CD4-positive, alpha-beta T cell treated with Interleukin-4 for 4 hours (primary cell): ENCODE measurements around the gene PLB1.
"Not testable (repeated sequence)": the region's sequence is repeated elsewhere in the genome, so short reads cannot be mapped to it uniquely, and the experiment has no call there.

Experiments
- DNase-seq: peaks from one replicate; pipeline ENCODE4 v3.0.0-alpha.2; 2020

PLB1 gene

GRCh38 chr2:28538134-28538533 is 42.3 kb downstream of the PLB1 start:
- DNase-seq = no peak

- DNase-seq = no peak
Observed at GRCh38 chr2:28538652-28539051, 42.8 kb downstream of the PLB1 start.

- DNase-seq = no peak
Observed at GRCh38 chr2:28539118-28539541, 43.3 kb downstream of the PLB1 start.

GRCh38 chr2:28543316-28544035 is 47.6 kb downstream of the PLB1 start:
- DNase-seq = no peak

- no peak for DNase-seq
Observed at GRCh38 chr2:28544036-28544346, 48.1 kb downstream of the PLB1 start.

GRCh38 chr2:28544405-28544921 is 48.6 kb downstream of the PLB1 start:
- DNase-seq = peak; percentile 4

GRCh38 chr2:28544922-28545589 is 49.2 kb downstream of the PLB1 start:
- peak; percentile 24 for DNase-seq

GRCh38 chr2:28545590-28546200 is 49.8 kb downstream of the PLB1 start:
- peak; percentile 5 for DNase-seq

GRCh38 chr2:28546242-28546641 is 50.4 kb downstream of the PLB1 start:
- no peak for DNase-seq

- no peak for DNase-seq
Observed at GRCh38 chr2:28547223-28547860, 51.5 kb downstream of the PLB1 start.

GRCh38 chr2:28547906-28548600 is 52.2 kb downstream of the PLB1 start:
- peak; percentile 20 for DNase-seq

GRCh38 chr2:28550345-28550744 is 54.5 kb downstream of the PLB1 start:
- DNase-seq = not testable (repeated sequence)

- no peak for DNase-seq
Observed at GRCh38 chr2:28552045-28552823, 56.4 kb downstream of the PLB1 start.

- no peak for DNase-seq
Observed at GRCh38 chr2:28556303-28556702, 60.4 kb downstream of the PLB1 start.

- no peak for DNase-seq
Observed at GRCh38 chr2:28557389-28558131, 61.7 kb downstream of the PLB1 start.

GRCh38 chr2:28558158-28558820 is 62.4 kb downstream of the PLB1 start:
- no peak for DNase-seq

GRCh38 chr2:28558918-28559317 is 63.1 kb downstream of the PLB1 start:
- DNase-seq = no peak

GRCh38 chr2:28563869-28564268 is 68.0 kb downstream of the PLB1 start:
- no peak for DNase-seq

GRCh38 chr2:28564346-28564745 is 68.5 kb downstream of the PLB1 start:
- DNase-seq = no peak

- DNase-seq = no peak
Observed at GRCh38 chr2:28565033-28565432, 69.2 kb downstream of the PLB1 start.
